Stimulated activated CD8-positive, alpha-beta memory T cell treated with anti-CD3 and anti-CD28 coated beads, Interleukin-12 subunit alpha, Interleukin-12 subunit beta, amount 100 ng/mL, for 1 hour (primary cell): ENCODE data around the gene TUB.

Experiments used
- DNase-seq: peaks from one replicate; pipeline ENCODE4 v3.0.0-alpha.2; 2020; ENCODE audit warnings: low read depth

TUB gene

GRCh38 chr11:8045839-8046238 is 35.2 kb upstream of the TUB start:
- DNase-seq: no peak

GRCh38 chr11:8047382-8047781 is 33.6 kb upstream of the TUB start:
- DNase-seq: no peak

GRCh38 chr11:8049084-8049483 is 31.9 kb upstream of the TUB start:
- DNase-seq: no peak

GRCh38 chr11:8055091-8055835 is 25.7 kb upstream of the TUB start:
- DNase-seq: no peak

GRCh38 chr11:8055836-8056526 is 25.0 kb upstream of the TUB start:
- no peak for DNase-seq

GRCh38 chr11:8056810-8057463 is 24.1 kb upstream of the TUB start:
- no peak for DNase-seq

GRCh38 chr11:8058216-8058615 is 22.8 kb upstream of the TUB start:
- no peak for DNase-seq

- no peak for DNase-seq
These were observed 22.0 kb upstream of the TUB start for GRCh38 chr11:8059030-8059429.

- DNase-seq: no peak
These were observed 21.4 kb upstream of the TUB start for GRCh38 chr11:8059571-8060011.

GRCh38 chr11:8060146-8060719 is 20.8 kb upstream of the TUB start:
- DNase-seq: no peak

- DNase-seq: no peak
These were observed 20.0 kb upstream of the TUB start for GRCh38 chr11:8060801-8061554.

GRCh38 chr11:8061555-8062428 is 19.2 kb upstream of the TUB start:
- no peak for DNase-seq

GRCh38 chr11:8062781-8063257 is 18.2 kb upstream of the TUB start:
- DNase-seq: no peak

GRCh38 chr11:8063324-8063723 is 17.7 kb upstream of the TUB start:
- DNase-seq: no peak

GRCh38 chr11:8065031-8065430 is 16.0 kb upstream of the TUB start:
- no peak for DNase-seq

- no peak for DNase-seq
These were observed 14.7 kb upstream of the TUB start for GRCh38 chr11:8066036-8066910.

- no peak for DNase-seq
These were observed 14.0 kb upstream of the TUB start for GRCh38 chr11:8066911-8067455.

GRCh38 chr11:8067567-8067928 is 13.5 kb upstream of the TUB start:
- no peak for DNase-seq

- no peak for DNase-seq
These were observed 13.0 kb upstream of the TUB start for GRCh38 chr11:8067929-8068575.
